LNCaP clone FGC (cell line): ENCODE measurements around the gene C1QC.

Experiments used
- DNase-seq: peaks from one replicate; pipeline ENCODE4 v3.0.0-alpha.2; 2011; ENCODE audit warnings: low read depth
- H3K4me3 ChIP-seq: 2 replicates; pipeline ENCODE4 v1.5.1; 2011; ENCODE audit warnings: mild to moderate bottlenecking, low read depth, low read length, control low read depth
- CTCF ChIP-seq: IDR thresholded peaks from 2 replicates; pipeline ENCODE4 v1.5.1; 2012; ENCODE audit warnings: mild to moderate bottlenecking; ENCODE audit not compliant: control insufficient read depth, insufficient read depth; ENCODE audit errors: extremely low read depth

C1QC gene

GRCh38 chr1:22609291-22609690 lies 34.1 kb upstream of the C1QC start:
- no peak overlapping the region for H3K4me3 ChIP-seq
- no peak for TF ChIP-seq CTCF
- no peak for DNase-seq

- no peak for TF ChIP-seq CTCF
- peak; percentile 4 for DNase-seq
- no peak overlapping the region for H3K4me3 ChIP-seq
These were observed 31.9 kb upstream of the C1QC start for GRCh38 chr1:22611530-22611947.

GRCh38 chr1:22612671-22613571 lies 30.5 kb upstream of the C1QC start:
- TF ChIP-seq CTCF: no peak
- DNase-seq: no peak
- no peak overlapping the region for H3K4me3 ChIP-seq

- no peak overlapping the region for H3K4me3 ChIP-seq
- TF ChIP-seq CTCF: no peak
- no peak for DNase-seq
These were observed 29.9 kb upstream of the C1QC start for GRCh38 chr1:22613572-22613918.

- H3K4me3 ChIP-seq: no peak overlapping the region
- DNase-seq: no peak
- TF ChIP-seq CTCF: no peak
These were observed 29.5 kb upstream of the C1QC start for GRCh38 chr1:22613951-22614350.

- H3K4me3 ChIP-seq: no peak overlapping the region
- no peak for TF ChIP-seq CTCF
- DNase-seq: no peak
These were observed 27.5 kb upstream of the C1QC start for GRCh38 chr1:22615886-22616285.

- TF ChIP-seq CTCF: no peak
- no peak for DNase-seq
- no peak overlapping the region for H3K4me3 ChIP-seq
These were observed 26.9 kb upstream of the C1QC start for GRCh38 chr1:22616571-22616970.
